Renal pelvis (tissue), 4 donors: ENCODE data around the gene MATN1. TPM values are rescaled to one million over a fixed set of nuclear protein-coding genes. Genes with fewer than 3 reads are reported as not detected.

Experiments used
- DNase-seq: peaks from one replicate; pipeline ENCODE4 v3.0.0-alpha.2; 2013
- polyA plus RNA-seq, 3 donors: library from polyadenylated mRNA; unstranded; fragments of 120-200 nt; gene quantifications; one replicate each; pipeline ENCODE4 v1.2.1, GENCODE V29; 2013; ENCODE audit not compliant: insufficient read length in 3 of 3

The MATN1 gene
- polyA plus RNA-seq, 3 donors = 0.17 to 0.30 (median 0.23) TPM

GRCh38 chr1:30662291-30662840 lies 61.0 kb downstream of the MATN1 start:
- DNase-seq = no peak

- no peak for DNase-seq
These were observed 62.1 kb downstream of the MATN1 start for GRCh38 chr1:30661311-30661710.

Other genes starting within 250 kb of the MATN1 start
- 10 to 100 TPM; 10.6 to 18.3 (median 12.9) TPM for gene LAPTM5, start 34.2 kb upstream of the MATN1 start, polyA plus RNA-seq
- gene SDC3, start 185.2 kb upstream of the MATN1 start, polyA plus RNA-seq = 10 to 100 TPM; 25.2 to 32.8 (median 31.3) TPM